GM23338 (cell line): ENCODE measurements around the gene C2orf42. TPM values are rescaled to one million over a fixed set of nuclear protein-coding genes. Genes with fewer than 3 reads are reported as not detected.

Experiments used
- STAT1 ChIP-seq: IDR thresholded peaks from one replicate; pipeline ENCODE4 v1.6.1; 2016; ENCODE audit warnings: antibody characterized with exemption; ENCODE audit not compliant: unreplicated experiment
- ZNF331 ChIP-seq: fragments of 250-450 bp; sonication (Bioruptor Pico); IDR thresholded peaks from 2 replicates; pipeline ENCODE4 v1.5.0; 2020; ENCODE audit warnings: low read depth, mild to moderate bottlenecking, moderate library complexity
- polyA plus RNA-seq: library from polyadenylated mRNA; unstranded; fragments of >200 nt; fragmentation: Nextera tagmentation; extraction: Ambion mirVana; gene quantifications from 2 replicates; pipeline ENCODE4 v1.2.1, GENCODE V29; 2016
- total RNA-seq: library from RNA; depleted of rRNA; stranded (reverse); fragments of >200 nt; shearing (Covaris generic); gene quantifications from 2 replicates; pipeline ENCODE4 v1.2.3, GENCODE V29; 2014; rRNA removed
- TF ChIP-seq, protein P1 (sequence below), 2 experiments: fragments of 200-600 bp in 1 of 2; sonication (generic) in 1 of 2; conservative IDR thresholded peaks; 2 replicates each; pipeline versions ENCODE4 v1.5.1 to v1.6.1; 2016 to 2017; ENCODE audit warnings: antibody characterized with exemption in 2 of 2, low read depth in 2 of 2, mild to moderate bottlenecking in 2 of 2, moderate library complexity in 1 of 2
- TF ChIP-seq, protein P2 (sequence below): IDR thresholded peaks from 2 replicates; pipeline ENCODE4 v1.6.1; 2016; ENCODE audit warnings: antibody characterized with exemption

C2orf42 gene
- total and polyA plus RNA-seq, 2 experiments from 2014 or later: 4.3 to 6.9 TPM

- TF ChIP-seq, protein P1, sequence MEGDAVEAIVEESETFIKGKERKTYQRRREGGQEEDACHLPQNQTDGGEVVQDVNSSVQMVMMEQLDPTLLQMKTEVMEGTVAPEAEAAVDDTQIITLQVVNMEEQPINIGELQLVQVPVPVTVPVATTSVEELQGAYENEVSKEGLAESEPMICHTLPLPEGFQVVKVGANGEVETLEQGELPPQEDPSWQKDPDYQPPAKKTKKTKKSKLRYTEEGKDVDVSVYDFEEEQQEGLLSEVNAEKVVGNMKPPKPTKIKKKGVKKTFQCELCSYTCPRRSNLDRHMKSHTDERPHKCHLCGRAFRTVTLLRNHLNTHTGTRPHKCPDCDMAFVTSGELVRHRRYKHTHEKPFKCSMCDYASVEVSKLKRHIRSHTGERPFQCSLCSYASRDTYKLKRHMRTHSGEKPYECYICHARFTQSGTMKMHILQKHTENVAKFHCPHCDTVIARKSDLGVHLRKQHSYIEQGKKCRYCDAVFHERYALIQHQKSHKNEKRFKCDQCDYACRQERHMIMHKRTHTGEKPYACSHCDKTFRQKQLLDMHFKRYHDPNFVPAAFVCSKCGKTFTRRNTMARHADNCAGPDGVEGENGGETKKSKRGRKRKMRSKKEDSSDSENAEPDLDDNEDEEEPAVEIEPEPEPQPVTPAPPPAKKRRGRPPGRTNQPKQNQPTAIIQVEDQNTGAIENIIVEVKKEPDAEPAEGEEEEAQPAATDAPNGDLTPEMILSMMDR (conservative IDR thresholded peaks at IDR 0.05; ENCODE audit: low read depth in 2 of 2): no peak
- TF ChIP-seq STAT1 (no peak), ZNF331 (no peak)
- TF ChIP-seq, protein P2, sequence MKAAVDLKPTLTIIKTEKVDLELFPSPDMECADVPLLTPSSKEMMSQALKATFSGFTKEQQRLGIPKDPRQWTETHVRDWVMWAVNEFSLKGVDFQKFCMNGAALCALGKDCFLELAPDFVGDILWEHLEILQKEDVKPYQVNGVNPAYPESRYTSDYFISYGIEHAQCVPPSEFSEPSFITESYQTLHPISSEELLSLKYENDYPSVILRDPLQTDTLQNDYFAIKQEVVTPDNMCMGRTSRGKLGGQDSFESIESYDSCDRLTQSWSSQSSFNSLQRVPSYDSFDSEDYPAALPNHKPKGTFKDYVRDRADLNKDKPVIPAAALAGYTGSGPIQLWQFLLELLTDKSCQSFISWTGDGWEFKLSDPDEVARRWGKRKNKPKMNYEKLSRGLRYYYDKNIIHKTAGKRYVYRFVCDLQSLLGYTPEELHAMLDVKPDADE: no peak
Measured at GRCh38 chr2:70101174-70101573, 89.6 kb downstream of the C2orf42 start (continued).

Other genes starting within 250 kb of the C2orf42 start
- gene ASPRV1, start 229.4 kb downstream of the C2orf42 start, total RNA-seq: 0.82 and 1.4 TPM in 2 replicates
- gene ASPRV1, start 229.4 kb downstream of the C2orf42 start, polyA plus RNA-seq: 0.54 and 0.60 TPM in 2 replicates
- gene PCBP1, start 103.5 kb downstream of the C2orf42 start, total RNA-seq: 212 and 254 TPM in 2 replicates
- 393 and 400 TPM in 2 replicates for gene PCBP1, start 103.5 kb downstream of the C2orf42 start, polyA plus RNA-seq
- gene TIA1, start 57.6 kb upstream of the C2orf42 start, total RNA-seq: 126 and 179 TPM in 2 replicates
- 101 and 130 TPM in 2 replicates for gene TIA1, start 57.6 kb upstream of the C2orf42 start, polyA plus RNA-seq
- gene PCYOX1, start 67.1 kb upstream of the C2orf42 start, total RNA-seq: 37.0 and 39.4 TPM in 2 replicates
- 18.6 and 19.3 TPM in 2 replicates for gene PCYOX1, start 67.1 kb upstream of the C2orf42 start, polyA plus RNA-seq
- 275 and 450 TPM in 2 replicates for gene SNRPG, start 102.7 kb upstream of the C2orf42 start, total RNA-seq
- gene SNRPG, start 102.7 kb upstream of the C2orf42 start, polyA plus RNA-seq: 1,584 and 1,653 TPM in 2 replicates
- gene FAM136A, start 111.0 kb upstream of the C2orf42 start, total RNA-seq: 115 and 122 TPM in 2 replicates
- gene FAM136A, start 111.0 kb upstream of the C2orf42 start, polyA plus RNA-seq: 133 and 150 TPM in 2 replicates